ENCODE measurements around the gene GDF2. TPM values are rescaled to one million over a fixed set of nuclear protein-coding genes. Genes with fewer than 3 reads are reported as not detected.

The GDF2 gene
- polyA plus RNA-seq, 1 experiment: not detected

DNA sequence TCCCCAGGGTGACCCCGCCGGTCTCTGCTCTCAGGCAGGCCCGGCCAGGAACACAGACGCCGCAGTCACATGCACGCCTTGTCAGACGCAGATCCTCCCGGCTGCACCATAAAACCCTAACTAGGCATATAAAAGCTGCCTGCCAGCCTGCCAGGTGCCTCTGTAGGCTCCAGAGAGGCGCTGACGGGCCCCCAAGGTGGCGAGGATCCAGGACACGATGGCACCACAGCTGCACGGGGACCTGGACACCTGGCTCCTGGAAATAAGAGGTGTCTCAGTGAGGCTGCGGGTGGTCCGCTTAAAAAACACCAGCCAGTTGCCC, 44.1 kb upstream of the GDF2 start:
- ChIA-PET CTCF (no interaction called here), POLR2A (no interaction called here)
- H3K4me3 ChIP-seq (ENCODE audit: low read depth, low read length): no peak overlapping the region

GRCh38 chr10:47278720-47279119, 43.5 kb upstream of the GDF2 start:
- no peaks in the 10 kb centered on the region for H3K9me3 ChIP-seq (ENCODE audit: control insufficient read depth, insufficient read depth, low read length)
- no peak overlapping the region for H3K4me3 ChIP-seq (ENCODE audit: low read depth, low read length)
- ChIA-PET CTCF (no interaction called here), POLR2A (no interaction called here)
- DNase-seq (ENCODE audit: low read depth, low spot score): no peak
- H3K27ac ChIP-seq (ENCODE audit: low read depth, low read length): no peak overlapping the region
- TF ChIP-seq, protein P1, sequence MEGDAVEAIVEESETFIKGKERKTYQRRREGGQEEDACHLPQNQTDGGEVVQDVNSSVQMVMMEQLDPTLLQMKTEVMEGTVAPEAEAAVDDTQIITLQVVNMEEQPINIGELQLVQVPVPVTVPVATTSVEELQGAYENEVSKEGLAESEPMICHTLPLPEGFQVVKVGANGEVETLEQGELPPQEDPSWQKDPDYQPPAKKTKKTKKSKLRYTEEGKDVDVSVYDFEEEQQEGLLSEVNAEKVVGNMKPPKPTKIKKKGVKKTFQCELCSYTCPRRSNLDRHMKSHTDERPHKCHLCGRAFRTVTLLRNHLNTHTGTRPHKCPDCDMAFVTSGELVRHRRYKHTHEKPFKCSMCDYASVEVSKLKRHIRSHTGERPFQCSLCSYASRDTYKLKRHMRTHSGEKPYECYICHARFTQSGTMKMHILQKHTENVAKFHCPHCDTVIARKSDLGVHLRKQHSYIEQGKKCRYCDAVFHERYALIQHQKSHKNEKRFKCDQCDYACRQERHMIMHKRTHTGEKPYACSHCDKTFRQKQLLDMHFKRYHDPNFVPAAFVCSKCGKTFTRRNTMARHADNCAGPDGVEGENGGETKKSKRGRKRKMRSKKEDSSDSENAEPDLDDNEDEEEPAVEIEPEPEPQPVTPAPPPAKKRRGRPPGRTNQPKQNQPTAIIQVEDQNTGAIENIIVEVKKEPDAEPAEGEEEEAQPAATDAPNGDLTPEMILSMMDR (IDR thresholded peaks at IDR 0.05; ENCODE audit: low read depth, low read length): no peak
- peaks cover 9% of the 10 kb centered on the region for H3K27me3 ChIP-seq (ENCODE audit: control insufficient read depth, insufficient read depth, low read length)

More for the DNA sequence above, 44.1 kb upstream of the GDF2 start:
- H3K9me3 ChIP-seq (ENCODE audit: control insufficient read depth, insufficient read depth, low read length): no peaks in the 10 kb centered on the region
- DNase-seq (ENCODE audit: low read depth, low spot score): no peak
- H3K27ac ChIP-seq (ENCODE audit: low read depth, low read length): no peak overlapping the region
- TF ChIP-seq, protein P1 (IDR thresholded peaks at IDR 0.05; ENCODE audit: low read depth, low read length): no peak
- peaks cover 9% of the 10 kb centered on the region for H3K27me3 ChIP-seq (ENCODE audit: control insufficient read depth, insufficient read depth, low read length)

GRCh38 chr10:47279276-47279675, 43.0 kb upstream of the GDF2 start:
- Histone ChIP-seq H3K27ac (ENCODE audit: low read depth, low read length) (no peak overlapping the region), H3K4me3 (ENCODE audit: low read depth, low read length) (no peak overlapping the region), H3K9me3 (ENCODE audit: control insufficient read depth, insufficient read depth, low read length) (no peaks in the 10 kb centered on the region), H3K27me3 (ENCODE audit: control insufficient read depth, insufficient read depth, low read length) (peaks cover 9% of the 10 kb centered on the region)
- TF ChIP-seq, protein P1 (IDR thresholded peaks at IDR 0.05; ENCODE audit: low read depth, low read length): no peak
- ChIA-PET CTCF (interaction anchor here (1.2 kb wide), 1 partner anchor 32 kb away, joined by 4 read pairs; no protein-coding TSS in a partner anchor), POLR2A (no interaction called here)
- no peak for DNase-seq (ENCODE audit: low read depth, low spot score)

GRCh38 chr10:47282005-47282656, 40.1 kb upstream of the GDF2 start:
- CTCF ChIA-PET: no interaction called here

GRCh38 chr10:47282657-47283018, 39.6 kb upstream of the GDF2 start:
- no peak for DNase-seq (ENCODE audit: low read depth, low spot score)
- POLR2A ChIA-PET: no interaction called here
- CTCF ChIA-PET: no interaction called here
- Histone ChIP-seq H3K9me3 (ENCODE audit: control insufficient read depth, insufficient read depth, low read length) (no peaks in the 10 kb centered on the region), H3K27me3 (ENCODE audit: control insufficient read depth, insufficient read depth, low read length) (peaks cover 13% of the 10 kb centered on the region), H3K4me3 (ENCODE audit: low read depth, low read length) (no peak overlapping the region), H3K27ac (ENCODE audit: low read depth, low read length) (no peak overlapping the region)
- TF ChIP-seq, protein P1 (IDR thresholded peaks at IDR 0.05; ENCODE audit: low read depth, low read length): no peak

More at GRCh38 chr10:47282005-47282656, 40.1 kb upstream of the GDF2 start:
- no peak for DNase-seq (ENCODE audit: low read depth, low spot score)
- Histone ChIP-seq H3K9me3 (ENCODE audit: control insufficient read depth, insufficient read depth, low read length) (no peaks in the 10 kb centered on the region), H3K4me3 (ENCODE audit: low read depth, low read length) (no peak overlapping the region), H3K27me3 (ENCODE audit: control insufficient read depth, insufficient read depth, low read length) (peaks cover 9% of the 10 kb centered on the region), H3K27ac (ENCODE audit: low read depth, low read length) (no peak overlapping the region)
- POLR2A ChIA-PET: no interaction called here
- TF ChIP-seq, protein P1 (IDR thresholded peaks at IDR 0.05; ENCODE audit: low read depth, low read length): no peak

Data from AG04450 (cell line).